Fibroblast of peridontal ligament (primary cell): ENCODE measurements around the gene GLRB.
"Not testable (repeated sequence)": the region's sequence is repeated elsewhere in the genome, so short reads cannot be mapped to it uniquely, and the experiment has no call there.

Experiments used
- DNase-seq: peaks from one replicate; pipeline ENCODE4 v3.0.0-alpha.2; 2010; ENCODE audit errors: extremely low read depth

GLRB gene

DNA sequence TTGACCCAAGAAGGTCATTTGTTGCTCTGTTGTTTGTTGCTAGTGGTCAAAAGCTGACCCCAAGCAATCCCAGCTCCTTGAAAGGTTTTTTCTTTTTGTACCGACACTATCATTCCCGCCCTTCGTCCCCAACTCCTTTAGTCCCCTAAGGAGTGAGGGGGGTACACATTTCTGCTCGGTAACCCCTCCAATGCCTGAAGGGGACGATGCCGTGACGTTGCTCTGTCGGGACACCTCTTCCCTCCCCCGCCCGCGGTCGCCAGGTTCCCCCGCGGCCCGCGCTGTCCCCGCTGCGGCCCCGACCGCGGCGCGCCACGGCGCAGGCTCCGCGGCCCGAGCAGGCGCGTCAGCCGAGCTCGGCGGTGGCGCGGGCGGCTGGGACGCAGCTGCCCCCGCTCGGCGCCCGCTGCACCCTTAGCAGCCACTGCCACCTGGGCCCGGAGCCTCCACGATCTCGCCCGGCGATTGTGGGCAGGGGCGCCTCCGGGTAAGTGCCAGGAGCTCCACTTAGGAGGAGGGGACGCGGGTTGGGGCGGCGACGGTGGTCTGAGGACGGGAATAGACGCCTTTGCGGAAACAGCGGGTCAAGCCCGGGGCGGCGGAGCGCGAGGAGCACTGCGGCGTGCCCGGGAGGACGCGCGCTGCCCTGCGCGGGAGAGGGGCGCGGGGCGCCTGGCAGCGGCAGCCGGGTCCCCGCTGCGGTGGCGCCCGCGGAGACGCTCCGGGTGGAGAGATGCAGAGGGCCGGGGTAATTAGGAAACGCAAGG lies at the start of gene GLRB:
Gene GLRB (plus strand): TSS at position 340 of the 767 bp plus-strand sequence. CDS start 1,875 bp downstream, outside the sequence.
- no peak for DNase-seq

GRCh38 chr4:157035471-157035870 lies 40.5 kb upstream of the GLRB start:
- no peak for DNase-seq

- no peak for DNase-seq
Measured at GRCh38 chr4:157040405-157040804, 35.5 kb upstream of the GLRB start.

GRCh38 chr4:157043131-157043530 lies 32.8 kb upstream of the GLRB start:
- peak; percentile 54 for DNase-seq

GRCh38 chr4:157045507-157046127 lies 30.3 kb upstream of the GLRB start:
- peak; percentile 84 for DNase-seq

- peak; percentile 98 for DNase-seq
Measured at GRCh38 chr4:157048248-157048647, 27.7 kb upstream of the GLRB start.

GRCh38 chr4:157050561-157050960 lies 25.4 kb upstream of the GLRB start:
- no peak for DNase-seq

DNA sequence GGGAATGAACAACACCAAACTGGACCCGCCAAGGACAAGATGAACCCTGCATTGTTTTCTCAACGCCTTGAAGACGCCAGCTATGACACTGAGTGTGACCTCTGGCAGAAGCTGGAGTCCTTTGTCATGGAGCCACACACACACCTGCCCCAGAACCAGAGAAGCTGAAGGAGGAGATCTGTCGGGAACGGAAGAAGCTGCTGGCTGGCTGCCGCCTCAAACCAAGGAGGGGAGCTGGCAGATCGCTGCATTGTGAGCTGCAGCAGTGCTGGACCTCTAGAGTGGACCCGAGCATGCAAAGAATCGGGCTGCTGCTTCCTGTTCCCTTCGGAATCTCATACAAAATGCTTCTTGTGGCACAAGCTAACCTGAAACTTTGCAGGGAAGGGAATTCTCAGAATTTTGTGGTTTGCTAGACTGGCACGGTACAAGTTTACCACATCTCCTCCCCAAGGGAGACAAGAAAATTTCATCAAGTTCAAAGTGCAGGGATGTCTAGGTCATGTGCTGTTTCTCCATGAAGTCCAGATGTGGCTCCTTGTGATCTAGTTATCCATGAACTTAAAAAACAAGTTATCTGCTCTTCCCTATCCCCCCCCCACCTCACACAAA lies 23.4 kb upstream of the GLRB start:
- peak; percentile 71 for DNase-seq

GRCh38 chr4:157057218-157057617 lies 18.7 kb upstream of the GLRB start:
- DNase-seq, result no peak

DNA sequence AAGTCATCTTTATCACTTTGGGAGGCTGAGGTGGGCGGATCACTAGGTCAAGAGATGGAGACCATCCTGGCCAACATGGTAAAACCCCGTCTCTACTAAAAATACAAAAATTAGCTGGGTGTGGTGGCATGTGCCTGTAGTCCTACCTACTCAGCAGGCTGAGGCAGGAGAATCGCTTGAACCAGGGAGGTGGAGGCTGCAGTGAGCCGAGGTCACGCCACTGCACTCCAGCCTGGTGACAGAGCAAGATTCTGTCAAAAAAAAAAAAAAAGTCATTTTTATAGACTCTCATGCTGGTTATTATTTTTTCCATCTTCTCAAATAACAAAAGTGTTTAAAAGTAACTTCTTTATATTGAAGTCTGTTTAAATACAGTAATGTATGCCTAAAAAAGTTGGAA lies 17.1 kb upstream of the GLRB start:
- not testable (repeated sequence) for DNase-seq

- DNase-seq, result peak; percentile 44
Measured at GRCh38 chr4:157072002-157072401, 3.9 kb upstream of the GLRB start.

DNA sequence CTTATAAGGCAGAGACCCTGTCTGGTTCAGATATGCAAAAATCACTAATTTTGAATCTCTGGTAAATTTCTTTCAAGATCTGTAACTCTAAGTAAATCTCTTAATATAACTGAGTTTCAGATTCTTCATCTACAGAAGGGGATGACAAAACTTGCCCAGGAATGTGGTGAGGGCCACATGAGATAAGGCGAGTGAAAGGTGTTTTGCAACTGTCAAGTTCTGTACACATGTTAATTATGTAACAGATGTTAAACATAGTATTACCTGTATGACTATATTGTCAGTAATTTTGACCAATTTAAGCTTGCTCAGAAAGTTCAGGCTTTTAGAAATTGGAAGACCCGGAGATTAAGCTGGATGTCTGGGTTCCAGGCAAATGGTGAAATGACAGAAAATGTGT lies 549 bp upstream of the GLRB start:
- DNase-seq, result no peak

DNA sequence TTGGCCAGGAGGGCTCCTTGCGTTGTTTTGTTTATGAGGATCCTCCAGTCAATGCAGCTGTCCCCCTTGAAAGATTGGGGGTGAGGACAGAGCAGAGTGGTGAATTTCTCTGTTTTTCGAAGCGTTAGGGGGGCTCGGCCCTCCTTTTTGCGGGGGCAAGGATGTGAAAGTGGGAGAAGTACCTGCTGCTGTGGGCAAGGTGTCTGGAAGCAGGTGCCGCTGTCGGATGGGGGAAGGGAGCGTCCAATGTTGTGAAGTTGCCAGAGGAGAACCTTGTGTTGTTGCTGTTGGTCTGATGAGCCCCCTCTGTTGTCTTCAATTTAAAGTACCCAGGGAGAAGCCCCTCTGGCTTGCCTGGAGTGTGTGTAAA lies 613 bp downstream of the GLRB start:
- DNase-seq, result no peak

DNA sequence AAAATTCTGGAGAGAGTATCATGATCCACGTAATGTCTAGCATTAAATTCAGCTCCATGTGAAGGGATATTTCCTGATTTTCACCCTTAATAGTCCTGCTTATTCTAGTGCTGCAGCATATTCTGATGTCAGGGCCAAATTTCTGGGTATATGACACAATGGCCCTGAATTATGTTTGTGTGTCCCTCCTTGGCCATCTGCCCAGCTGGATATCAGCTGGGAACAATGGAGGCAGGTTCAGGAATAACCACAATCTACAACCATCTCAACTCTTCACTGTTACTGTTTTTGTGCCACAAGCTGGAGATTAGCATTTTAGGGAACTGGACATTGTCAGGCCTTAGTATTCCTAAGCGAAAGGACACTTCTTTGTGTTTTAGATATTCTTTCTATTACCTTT lies 3.5 kb downstream of the GLRB start:
- no peak for DNase-seq

- peak; percentile 56 for DNase-seq
Measured at GRCh38 chr4:157080605-157081004, 4.7 kb downstream of the GLRB start.

GRCh38 chr4:157095716-157096115 lies 19.8 kb downstream of the GLRB start:
- no peak for DNase-seq

- no peak for DNase-seq
Measured at GRCh38 chr4:157096439-157096838, 20.5 kb downstream of the GLRB start.

DNA sequence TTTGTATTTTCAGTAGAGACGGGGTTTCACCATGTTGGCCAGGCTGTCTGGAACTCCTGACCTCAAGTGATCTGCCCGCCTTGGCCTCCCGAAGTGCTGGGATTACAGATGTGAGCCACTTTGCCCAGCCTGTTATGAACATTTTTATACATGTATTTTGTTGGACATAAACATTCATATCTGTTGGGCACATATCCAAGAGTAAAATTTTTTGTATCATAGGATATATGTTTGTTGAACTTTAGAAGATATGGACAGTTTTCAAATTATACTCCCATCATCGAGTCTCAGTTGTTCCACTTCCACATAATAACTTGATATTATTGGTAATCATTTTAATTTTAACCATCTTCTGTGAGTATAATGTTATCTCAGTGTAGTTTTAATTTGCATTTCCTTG lies 23.6 kb downstream of the GLRB start:
- no peak for DNase-seq

GRCh38 chr4:157104541-157104940 lies 28.6 kb downstream of the GLRB start:
- peak; percentile 59 for DNase-seq

- DNase-seq, result no peak
Measured at GRCh38 chr4:157114671-157115070, 38.7 kb downstream of the GLRB start.

- DNase-seq, result peak; percentile 84
Measured at GRCh38 chr4:157115613-157116335, 39.8 kb downstream of the GLRB start.

- peak; percentile 96 for DNase-seq
Measured at GRCh38 chr4:157121401-157121800, 45.5 kb downstream of the GLRB start.
